Caki2 (cell line): Measurements from ENCODE around the gene ALG12. TPM values are rescaled to one million over a fixed set of nuclear protein-coding genes. Genes with fewer than 3 reads are reported as not detected.

ENCODE experiments used
- DNase-seq: peaks from one replicate; pipeline ENCODE4 v3.0.0-alpha.2; 2015; ENCODE audit warnings: low read depth
- in situ Hi-C: cut with HindIII; loops from 2 replicates; pipeline ENCODE4 v1.10.0; 2016; ENCODE audit warnings: low sequenced_read_pairs, low pct_unique_long_range_greater_than_20kb, mixed read lengths
- total RNA-seq: library from RNA; depleted of rRNA; stranded (reverse); fragments of >200 nt; shearing (Covaris generic); gene quantifications from 2 replicates; pipeline ENCODE4 v1.2.3, GENCODE V29; 2014; ENCODE audit warnings: low replicate concordance

ALG12 gene
- total RNA-seq, 1 experiment from 2014 or later: 45.1 TPM

DNA sequence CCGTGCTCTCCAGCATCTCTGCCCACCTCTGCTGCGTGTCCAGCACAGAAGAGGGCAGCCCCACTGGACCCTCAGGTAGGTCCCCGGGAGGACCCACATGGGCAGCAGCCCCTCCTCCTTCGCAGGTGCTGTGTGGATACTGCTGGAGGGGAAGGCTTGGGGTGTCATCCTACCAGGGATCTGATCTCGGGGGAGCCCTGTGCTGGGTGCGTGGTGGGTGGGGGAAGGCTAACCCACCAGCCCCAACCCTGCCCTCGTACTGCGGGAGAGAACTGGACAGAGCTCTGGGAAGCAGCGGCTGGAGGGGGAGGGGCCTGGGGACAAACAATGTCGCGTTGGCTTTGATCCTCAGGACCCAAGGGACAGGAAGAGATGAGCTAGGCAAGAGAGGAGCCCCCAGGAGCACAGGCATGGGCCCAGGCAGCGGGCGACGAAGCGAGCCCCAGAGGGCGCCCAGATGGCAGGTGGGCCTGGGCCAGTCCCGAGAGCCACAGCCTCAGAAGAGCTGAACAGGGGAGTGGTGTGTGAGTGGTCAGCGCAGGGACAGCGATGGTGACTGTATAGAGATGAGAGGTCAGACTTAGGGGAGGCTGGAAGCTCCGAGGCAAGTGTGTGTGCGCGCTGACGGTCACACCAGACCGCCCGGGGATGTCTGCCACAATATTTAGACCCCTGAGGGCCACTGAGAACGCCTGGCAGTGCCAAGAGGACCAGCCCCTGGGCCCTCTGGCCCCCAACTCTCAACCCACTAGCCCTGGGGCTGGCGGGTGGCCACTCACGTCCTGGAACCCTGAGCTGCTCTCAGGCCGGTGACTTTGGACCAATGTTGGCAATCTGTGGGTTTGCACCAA is 40.9 kb upstream of the ALG12 start:
- DNase-seq: no peak

DNA sequence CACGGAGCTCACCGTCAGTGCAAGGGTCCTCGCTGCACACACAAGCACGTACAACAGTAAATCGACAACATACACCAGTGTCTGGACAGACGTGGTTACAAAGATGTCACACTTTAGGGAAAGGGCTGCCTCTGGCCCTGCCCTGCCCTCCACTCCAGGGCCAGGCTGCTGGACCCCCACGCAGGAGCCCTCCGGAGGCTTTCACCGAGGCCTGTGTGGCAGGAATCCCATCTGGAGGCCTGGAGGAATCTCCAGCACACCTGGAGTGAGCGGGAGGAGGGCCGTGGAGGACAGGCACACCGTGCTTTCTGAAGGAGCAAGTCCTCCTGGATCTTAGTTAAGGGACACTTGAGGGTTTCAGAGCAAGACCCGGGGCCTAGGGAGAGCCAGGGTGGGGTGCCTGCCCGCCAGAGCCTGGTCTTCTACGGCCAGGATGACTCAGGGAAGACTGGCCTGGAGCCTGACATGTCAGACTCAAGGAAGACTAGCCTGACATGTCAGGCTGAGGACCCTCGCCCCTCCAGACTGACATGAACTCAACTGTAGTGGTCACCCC is 40.2 kb upstream of the ALG12 start:
- DNase-seq: no peak
- in situ Hi-C loops: no loop called here

More for the DNA sequence above, 40.9 kb upstream of the ALG12 start:
- in situ Hi-C loops: no loop called here

DNA sequence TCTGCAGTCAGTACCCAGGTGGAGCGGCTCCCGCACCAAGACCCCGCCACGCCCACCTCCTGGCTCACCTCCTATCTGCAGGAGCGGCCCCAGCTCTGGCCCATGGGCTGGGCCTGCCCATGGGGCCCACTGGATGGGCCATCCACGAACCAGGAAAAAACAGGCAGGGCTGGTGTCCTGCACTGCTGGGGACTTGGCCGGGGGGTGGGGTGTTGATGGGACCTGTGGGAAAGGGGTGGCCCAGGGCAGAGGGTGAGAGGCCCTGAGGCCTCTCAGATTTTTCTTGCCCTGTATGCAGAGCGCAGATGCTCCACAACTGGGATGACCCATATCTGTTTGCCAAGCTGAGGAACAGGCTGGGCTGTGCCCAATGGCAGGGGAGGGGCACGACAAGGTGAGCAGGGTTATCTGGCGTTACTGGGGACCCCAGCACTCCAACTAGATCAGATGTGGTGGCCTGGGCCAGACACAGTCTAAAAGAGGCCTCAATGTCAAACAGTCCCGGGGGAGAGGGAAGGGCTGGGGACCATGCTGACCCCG is 39.7 kb upstream of the ALG12 start:
- DNase-seq: no peak
- in situ Hi-C loops: no loop called here

DNA sequence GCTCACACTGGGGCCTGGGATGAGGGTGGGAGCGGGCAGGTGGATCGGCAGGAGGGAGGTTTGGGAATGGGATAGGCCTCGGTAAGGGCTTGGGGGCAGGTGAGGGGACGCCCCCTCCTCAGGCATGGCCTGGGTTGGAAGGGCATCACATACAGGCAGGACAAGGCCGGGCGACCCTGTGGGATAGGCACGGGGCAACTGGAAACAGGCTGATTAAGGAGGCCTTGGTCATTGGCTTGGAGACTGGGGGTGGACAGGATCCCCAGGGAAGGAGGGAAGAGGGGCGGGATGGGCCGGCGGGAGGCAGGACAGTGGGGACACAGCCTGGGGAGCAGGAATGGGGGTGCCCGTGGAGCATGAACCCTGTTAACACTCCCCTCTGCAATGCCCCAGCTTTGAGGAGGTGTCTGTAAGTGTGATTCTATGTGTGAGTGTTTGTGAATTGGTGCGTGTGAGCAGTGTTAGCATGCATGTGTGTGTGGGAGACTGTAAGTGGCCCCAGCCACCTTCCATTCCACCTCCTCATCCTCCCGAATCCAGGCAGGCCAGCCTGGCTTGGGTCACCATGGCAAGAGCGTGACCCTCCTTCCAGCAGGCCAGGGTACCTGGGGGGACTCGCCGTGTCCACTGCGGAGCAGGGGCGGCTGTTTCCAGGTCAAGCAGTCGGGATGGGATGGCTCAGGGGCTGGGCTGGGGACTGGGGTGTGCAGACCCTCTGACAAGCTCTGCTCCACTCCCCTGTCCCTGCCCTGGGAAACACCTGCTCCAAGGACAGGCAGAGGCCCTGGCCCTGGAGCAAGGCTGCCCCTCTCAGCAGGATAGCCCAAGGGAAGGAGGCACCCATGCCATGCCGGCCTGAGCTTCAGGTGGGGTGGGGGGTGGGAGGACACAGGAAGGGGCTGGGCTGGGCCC is 38.9 kb upstream of the ALG12 start:
- in situ Hi-C loops: no loop called here
- no peak for DNase-seq

DNA sequence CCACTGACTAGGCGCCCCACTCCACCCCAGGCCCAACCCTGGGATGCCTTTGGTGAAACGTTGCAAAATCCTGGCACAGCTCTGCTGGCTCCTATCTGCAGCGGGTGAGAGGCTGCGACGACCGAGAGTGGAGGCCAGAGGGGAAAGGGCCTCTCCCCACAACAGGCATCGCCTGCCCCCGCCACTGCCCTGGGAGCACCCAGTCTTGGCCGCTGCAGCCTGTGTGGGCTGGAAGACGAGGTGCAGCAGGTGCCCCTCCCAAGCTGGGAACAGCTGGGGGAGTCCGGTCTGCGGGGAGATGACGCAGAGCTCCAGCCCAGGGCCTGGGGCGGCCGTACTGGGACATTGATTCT is 38.2 kb upstream of the ALG12 start:
- in situ Hi-C loops: no loop called here

DNA sequence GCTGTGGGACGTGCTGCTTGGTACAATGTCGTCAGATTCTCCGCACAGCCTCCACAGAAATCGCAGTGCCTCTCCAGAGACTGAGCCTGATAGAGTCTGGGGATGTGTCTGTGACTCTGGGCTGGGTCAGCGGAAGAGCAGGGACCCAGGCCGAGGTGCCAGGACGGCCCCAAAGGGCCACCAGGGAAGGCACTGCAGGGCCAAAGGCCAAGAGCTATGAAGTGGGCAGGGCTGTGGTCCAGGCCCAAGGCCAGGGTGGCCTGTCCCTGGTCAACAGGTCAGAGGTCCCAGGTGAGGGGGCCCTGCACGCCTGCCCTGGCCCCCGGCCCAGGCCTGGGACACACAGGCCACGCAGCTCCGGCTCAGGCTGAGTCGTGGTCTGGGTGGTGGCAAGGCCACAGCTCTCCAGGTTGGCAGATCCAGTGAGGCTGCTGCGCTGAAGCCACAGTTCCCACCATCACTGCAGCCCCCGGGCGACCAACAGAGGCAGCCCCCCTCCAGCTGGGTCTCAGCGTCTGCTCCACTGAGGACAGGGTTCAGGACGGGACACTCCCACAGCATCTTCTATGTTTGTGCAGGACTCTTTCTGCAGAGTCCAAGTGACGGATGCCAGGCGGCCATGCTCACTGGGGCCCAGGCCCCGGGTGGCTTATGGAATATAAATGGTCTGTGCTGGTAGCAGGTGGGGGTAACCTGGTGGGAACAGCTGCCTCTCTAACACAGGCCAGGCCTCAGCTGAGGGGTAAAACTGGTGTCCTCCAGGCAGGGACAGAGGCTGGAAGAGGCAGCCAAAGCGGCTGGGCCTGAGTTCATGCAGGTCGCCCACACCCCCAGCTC is 37.6 kb upstream of the ALG12 start:
- DNase-seq: no peak
- in situ Hi-C loops: no loop called here

More for the DNA sequence above, 38.2 kb upstream of the ALG12 start:
- no peak for DNase-seq

DNA sequence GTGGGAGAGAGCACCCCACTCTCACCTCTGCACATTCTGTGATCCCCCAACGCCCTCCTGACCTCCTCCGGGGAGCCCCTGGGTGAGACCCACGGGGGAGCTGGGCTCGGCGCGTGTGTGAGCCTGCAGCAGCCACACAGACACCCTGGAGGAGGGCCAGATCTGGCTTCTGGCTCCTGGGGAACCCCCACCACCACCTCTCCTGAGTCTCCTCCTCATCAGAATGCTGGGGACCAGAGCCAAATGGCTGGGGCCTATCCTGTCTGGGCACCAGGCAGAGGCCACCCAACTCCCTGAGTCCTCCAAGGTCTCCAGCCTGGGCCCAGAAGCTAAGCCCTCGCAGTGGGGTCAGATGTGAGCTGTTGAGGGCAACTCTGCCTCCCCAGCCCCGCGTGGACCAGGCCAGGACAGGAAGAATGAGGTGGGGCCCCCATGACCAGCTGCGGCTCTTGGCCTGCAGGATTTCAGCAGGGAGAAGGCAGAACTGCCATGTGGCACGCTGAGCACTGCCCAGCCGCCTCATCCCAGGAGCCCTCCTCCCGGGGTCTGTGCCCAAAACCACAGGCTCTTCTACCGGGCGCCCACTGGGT is 36.8 kb upstream of the ALG12 start:
- in situ Hi-C loops: no loop called here

DNA sequence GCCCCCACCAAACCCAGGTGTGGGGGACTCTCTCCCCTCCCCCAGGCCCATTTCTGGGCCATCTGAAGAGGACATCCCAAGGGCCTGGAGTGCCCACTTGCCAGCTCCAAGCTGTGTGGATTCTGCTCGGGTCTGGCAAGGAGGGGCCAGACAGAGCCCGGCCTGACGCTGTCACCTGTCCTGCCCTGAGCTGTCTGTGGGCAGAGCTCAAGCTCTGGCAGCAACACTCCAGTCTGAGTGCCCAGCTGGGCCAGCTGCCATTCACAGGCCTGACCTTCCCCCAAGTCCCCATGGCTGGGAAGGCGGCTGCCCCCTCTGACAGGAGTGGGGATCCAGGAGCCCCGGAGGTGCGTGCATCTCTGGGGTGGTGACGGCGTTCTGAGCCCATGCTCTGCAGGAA is 36.1 kb upstream of the ALG12 start:
- no peak for DNase-seq
- in situ Hi-C loops: no loop called here

More for the DNA sequence above, 36.8 kb upstream of the ALG12 start:
- no peak for DNase-seq

DNA sequence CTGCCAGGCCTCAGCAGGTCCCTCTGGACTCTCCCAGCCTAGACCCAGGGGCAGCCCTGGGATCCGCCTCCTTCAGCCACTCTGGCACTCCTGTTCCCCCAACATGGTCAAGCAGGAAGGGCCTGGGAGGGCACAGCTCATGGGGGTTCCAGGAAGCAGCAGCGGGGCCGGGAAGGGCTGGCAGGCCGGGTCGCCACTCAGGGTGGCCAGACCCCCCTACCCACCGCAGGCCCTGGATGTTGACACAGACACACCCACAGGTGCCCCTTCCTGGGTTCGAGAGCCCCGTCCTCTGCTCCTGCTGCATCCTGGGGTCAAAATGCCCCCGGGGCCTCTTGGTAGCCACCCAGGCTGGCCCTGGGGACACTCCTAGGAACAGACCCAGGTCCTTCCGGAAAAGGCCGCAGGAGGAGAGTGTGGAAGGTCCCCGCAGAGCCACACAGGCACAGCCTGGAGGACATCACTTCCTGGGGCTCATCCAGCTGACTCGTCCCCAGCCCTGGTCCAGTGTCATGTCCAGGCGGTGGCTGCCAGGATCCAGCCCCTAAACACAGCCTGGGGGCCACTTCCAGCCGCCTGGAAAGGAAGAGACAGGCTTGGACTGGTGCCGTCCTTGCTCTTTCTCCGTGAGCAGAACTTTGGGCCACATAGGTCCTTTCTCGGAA is 35.6 kb upstream of the ALG12 start:
- in situ Hi-C loops: no loop called here

DNA sequence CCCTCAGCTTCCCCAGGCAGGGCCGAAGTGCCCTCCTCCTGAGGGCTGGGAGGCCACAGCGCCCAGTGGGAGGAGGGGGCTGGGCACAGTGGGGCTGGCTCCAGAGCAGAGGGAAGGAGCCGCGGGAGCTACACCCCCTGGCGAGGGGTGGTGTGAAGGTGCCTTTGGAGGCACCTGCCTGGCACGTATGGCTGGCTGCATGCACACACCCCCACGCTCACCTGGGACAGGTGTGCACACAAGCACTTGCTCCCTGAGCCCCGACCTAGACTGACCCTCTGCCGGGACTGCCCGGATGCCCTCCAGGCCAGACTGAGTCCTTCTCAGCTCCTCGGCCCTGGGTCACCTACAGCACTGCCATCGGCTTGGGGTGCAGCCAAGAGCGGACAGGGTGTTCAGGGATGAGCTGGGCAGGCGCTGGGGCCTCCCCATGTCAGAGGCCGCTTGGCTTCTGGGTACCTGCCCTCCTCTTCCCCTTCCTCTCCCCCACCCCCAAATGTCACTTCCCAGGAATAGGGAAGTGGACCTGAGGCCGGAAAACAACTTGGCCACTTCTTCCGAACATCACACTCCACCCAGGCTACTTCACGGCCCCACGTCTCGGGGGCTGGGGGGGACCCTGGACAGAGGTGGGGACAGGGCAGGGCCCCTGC is 34.9 kb upstream of the ALG12 start:
- DNase-seq: no peak
- in situ Hi-C loops: no loop called here

More for the DNA sequence above, 35.6 kb upstream of the ALG12 start:
- no peak for DNase-seq

DNA sequence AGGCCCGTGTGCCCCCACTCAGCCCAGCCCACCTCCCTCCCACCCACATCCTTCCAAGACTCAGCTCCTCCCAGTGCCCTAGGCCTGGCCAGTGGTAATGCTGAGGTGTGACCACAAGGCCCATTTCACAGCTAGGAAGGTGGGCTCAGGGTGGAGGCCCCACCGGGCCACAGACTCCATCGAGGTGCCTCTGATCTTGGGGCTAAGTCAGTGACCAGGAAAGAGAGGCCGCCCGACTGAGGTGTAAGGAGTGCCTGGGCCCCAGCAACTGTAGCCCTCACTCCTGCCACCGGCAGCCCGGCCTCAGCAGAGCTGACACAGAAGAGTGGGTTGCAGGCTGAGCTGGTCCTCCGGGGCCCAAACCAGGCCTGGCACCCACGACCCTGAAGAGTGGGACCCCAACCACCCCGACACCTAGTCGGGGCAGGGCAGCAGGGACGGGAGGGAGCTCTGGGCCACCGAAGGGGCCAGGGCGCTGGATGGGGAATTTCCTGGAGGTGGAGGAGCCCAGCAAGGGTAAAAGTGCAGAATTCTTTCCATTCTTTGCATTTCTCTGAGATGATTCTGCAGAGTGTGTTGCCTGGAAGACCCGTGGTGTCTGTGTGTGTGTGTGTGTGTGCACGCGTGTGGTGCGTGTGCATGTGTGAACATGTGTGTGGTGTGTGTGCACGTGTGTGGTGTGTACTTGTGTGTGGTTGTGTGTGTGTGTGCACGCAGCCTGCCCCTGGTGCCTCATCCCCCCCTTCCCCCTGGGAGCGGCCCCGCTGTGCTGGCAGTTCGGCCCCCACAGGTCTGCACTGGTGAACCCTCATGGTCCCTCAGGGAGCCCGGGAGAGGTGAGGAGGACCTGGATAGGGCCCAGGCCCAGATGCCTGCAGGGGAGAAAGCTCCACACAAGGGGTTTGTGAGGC is 34.0 kb upstream of the ALG12 start:
- DNase-seq: peak; percentile 77

DNA sequence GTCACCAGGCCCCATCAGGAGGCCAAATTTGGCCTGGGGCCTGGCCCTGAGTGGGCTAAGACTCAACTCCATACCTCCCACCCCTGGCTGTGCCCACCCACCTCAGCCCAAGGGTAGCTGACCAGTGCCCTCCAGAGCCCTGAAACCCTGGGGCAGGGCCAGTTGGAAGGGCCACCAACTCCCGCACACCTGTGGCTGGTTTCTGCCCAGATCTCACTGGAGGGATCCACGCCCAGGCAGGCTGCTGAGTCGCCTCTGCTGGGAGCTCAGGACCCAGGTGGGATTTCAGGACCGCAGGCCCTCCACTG is 33.4 kb upstream of the ALG12 start:
- DNase-seq: no peak
- in situ Hi-C loops: no loop called here

More for the DNA sequence above, 34.0 kb upstream of the ALG12 start:
- in situ Hi-C loops: no loop called here

DNA sequence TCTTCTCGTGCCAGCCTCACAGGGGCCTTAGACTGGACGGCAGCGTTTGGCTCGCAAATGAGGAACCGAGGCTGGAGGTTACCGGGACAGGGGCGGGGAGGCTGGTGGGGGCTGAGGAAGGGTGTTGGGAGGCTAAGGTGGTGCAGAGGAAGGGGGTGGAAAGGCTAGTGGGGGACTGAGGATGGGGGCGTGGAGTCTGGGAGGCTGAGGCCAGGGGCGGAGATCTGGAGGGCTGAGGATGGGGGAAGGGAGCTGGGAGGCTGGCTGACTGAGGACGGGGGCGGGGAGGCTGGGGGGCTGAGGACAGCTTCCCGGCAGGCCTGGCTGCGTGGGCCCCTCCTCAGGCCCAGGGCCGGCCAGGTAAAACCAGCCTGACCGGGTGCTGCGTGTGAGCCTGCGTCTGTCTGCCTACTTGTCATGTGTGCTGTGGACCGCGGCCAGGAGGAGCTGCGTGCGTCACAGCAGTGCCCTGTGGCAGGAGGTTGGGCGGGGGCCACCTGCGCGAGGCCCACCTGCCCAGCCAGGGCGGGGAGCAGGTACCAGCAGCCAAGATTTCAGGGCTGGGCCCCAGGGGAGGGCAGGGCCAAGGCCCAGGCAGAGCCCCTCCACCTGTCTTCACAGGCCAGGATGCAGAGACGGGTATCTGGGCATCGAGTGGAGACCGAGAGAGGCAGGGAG is 32.9 kb upstream of the ALG12 start:
- in situ Hi-C loops: no loop called here

DNA sequence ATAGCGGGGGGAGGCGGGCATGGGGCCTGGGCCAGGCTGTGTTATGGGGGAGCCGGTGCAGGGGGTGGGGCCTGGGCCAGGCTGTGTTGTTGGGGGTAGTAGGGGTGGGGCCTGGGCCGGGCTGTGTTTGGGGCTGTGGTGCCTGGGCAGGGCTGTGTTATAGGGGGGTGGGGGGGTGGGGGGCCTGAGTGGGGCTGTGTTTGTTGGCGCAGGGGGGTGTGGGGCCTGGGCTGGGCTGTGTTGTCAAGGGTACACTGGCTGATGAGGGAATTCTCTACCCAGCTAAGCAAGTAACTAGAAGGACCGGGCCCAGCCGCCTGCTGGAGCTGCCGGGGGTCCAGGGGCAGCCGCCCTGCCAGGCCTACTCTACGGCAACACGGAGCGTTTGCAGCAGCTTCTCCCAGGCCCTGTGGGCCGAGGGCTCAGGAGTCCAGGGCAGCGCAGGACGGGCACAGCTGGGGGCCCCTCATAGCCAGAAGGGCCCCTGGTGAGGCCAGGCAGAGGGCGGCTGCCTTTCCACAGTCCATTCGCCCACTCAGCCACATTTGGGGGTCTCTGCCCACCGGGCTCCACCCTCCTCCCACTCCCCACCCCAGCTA is 32.3 kb upstream of the ALG12 start:
- DNase-seq: no peak
- in situ Hi-C loops: no loop called here

More for the DNA sequence above, 32.9 kb upstream of the ALG12 start:
- peak; percentile 67 for DNase-seq

DNA sequence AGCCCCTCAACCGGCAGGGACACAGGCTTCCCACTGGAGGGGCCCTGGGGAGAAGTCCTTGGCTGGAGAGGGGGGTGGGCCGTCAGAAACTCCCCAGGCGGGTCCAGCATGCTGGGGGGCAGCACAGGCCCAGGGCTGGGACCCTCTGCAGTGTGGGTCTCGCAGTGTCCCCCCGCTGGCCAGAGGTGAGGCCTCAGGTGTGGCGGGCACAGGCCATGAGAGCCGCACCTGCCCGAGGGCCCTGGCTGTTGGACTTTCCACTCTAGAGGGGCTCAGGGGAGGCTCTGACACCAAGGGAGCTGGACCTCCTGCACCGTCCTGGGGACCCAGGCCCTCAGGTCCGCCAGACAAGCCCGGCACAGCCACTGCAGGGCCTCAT is 31.7 kb upstream of the ALG12 start:
- in situ Hi-C loops: no loop called here
- DNase-seq: no peak
